Measurements from ENCODE around the gene PTPRN2. TPM values are rescaled to one million over a fixed set of nuclear protein-coding genes. Genes with fewer than 3 reads are reported as not detected.

Gene PTPRN2
- total and polyA plus RNA-seq, 9 of the 15 experiments (the other 6 are each of a cell fraction or from before 2014, with no cell fraction given): not detected

- no peak for TF ChIP-seq CREB3L1 (IDR thresholded peaks at IDR 0.05; ENCODE audit: borderline replicate concordance, low read depth)
- no peak for TF ChIP-seq RCOR1 (IDR thresholded peaks at IDR 0.05; ENCODE audit: borderline replicate concordance in 1 of 2, low read depth in 2 of 2, low read length in 2 of 2)
- no peak for TF ChIP-seq HNRNPLL (IDR thresholded peaks at IDR 0.05; ENCODE audit: low read depth, low read length, poor library complexity, severe bottlenecking)
These were observed 864.4 kb downstream of the PTPRN2 start (continued) for GRCh38 chr7:157723205-157723604.

- FAIRE-seq: no peak
- in situ Hi-C loops (cut with MboI): no loop called here
These were observed 865.2 kb downstream of the PTPRN2 start for GRCh38 chr7:157722137-157723060.

More at GRCh38 chr7:157722137-157723060, 865.2 kb downstream of the PTPRN2 start:
- ChIA-PET POLR2A (no interaction called here), CTCF (ENCODE audit: low intra/inter-chr PET ratio) (no interaction called here)
- no peak for ATAC-seq
- H3K9me3 ChIP-seq (replicated peaks; ENCODE audit: control insufficient read depth, insufficient read depth, low read depth, low read length): no peaks in the 10 kb centered on the region
- no peaks in the 10 kb centered on the region for H3K9me1 ChIP-seq (ENCODE audit: control insufficient read depth, insufficient read depth, low read length)
- H3K27me3 ChIP-seq (ENCODE audit: control insufficient read depth in 2 of 2, insufficient read depth in 2 of 2, low read length in 2 of 2): peaks cover 65 to 81% of the 10 kb centered on the region in 2 experiments
- peaks cover 0 to 8% of the 10 kb centered on the region in 2 experiments; a peak in 1 of 5 replicates for H3K4me1 ChIP-seq (replicated peaks in 1 of 2; ENCODE audit: control insufficient read depth in 2 of 2, insufficient read depth in 2 of 2, low read length in 2 of 2)
- peaks cover 17% of the 10 kb centered on the region; the same call in 1 of the 2 replicates for H4K20me1 ChIP-seq (replicated peaks; ENCODE audit: control insufficient read depth, insufficient read depth, low read length)
- DNase-seq (ENCODE audit: extremely low read depth in 1 of 4, low spot score in 3 of 4): no peak
- 2% methylated on average over 32 of the region's 32 CpGs for WGBS (ENCODE audit: insufficient coverage, low coverage, missing lambda C conversion rate)
- TF ChIP-seq CCNT2 (IDR thresholded peaks at IDR 0.05; ENCODE audit: borderline replicate concordance, extremely low read depth, insufficient read length, low read depth, low read length): no peak
- no peak for TF ChIP-seq ZNF644 (tag; IDR thresholded peaks at IDR 0.05; ENCODE audit: low read depth)
- no peak for TF ChIP-seq ARHGAP35 (IDR thresholded peaks at IDR 0.05; ENCODE audit: partially characterized antibody)
- TF ChIP-seq TCF7 (IDR thresholded peaks at IDR 0.05; ENCODE audit: borderline replicate concordance): no peak
- no peak for TF ChIP-seq KDM4B (IDR thresholded peaks at IDR 0.05; ENCODE audit: borderline replicate concordance in 2 of 2, low read depth in 1 of 2)
- no peak for TF ChIP-seq DPF2 (IDR thresholded peaks at IDR 0.05)
- TF ChIP-seq CTBP1 (IDR thresholded peaks at IDR 0.05; ENCODE audit: borderline replicate concordance): no peak
- TF ChIP-seq SUPT5H (IDR thresholded peaks at IDR 0.05): no peak
- no peak for TF ChIP-seq ZNF699 (CRISPR knock-in tag; IDR thresholded peaks at IDR 0.05; ENCODE audit: insufficient replicate concordance)
- no peak for TF ChIP-seq COPS2 (conservative IDR thresholded peaks at IDR 0.05)
- no peak for TF ChIP-seq ZNF347 (CRISPR knock-in tag; IDR thresholded peaks at IDR 0.05; ENCODE audit: low read depth)
- no peak overlapping the region for H3K4me3 ChIP-seq
- H3K9ac ChIP-seq (ENCODE audit: insufficient read depth in 1 of 2, low read depth in 2 of 2, low read length in 2 of 2): no peak overlapping the region
- H3K79me2 ChIP-seq (ENCODE audit: control insufficient read depth, insufficient read depth, low read length): no peaks in the 10 kb centered on the region
- no peaks in the 10 kb centered on the region for H3K36me3 ChIP-seq (ENCODE audit: control insufficient read depth, insufficient read depth, low read length)
- H3K4me2 ChIP-seq (ENCODE audit: insufficient read depth, low read length): no peak overlapping the region
- H3K27ac ChIP-seq (ENCODE audit: extremely low read depth, low read depth, low read length): no peak overlapping the region
- intact Hi-C loops (cut with micrococcal nuclease): no loop called here
- no TSS peak for BruUV-seq (replicated peaks)
- H2AFZ ChIP-seq (ENCODE audit: low read depth, low read length): no peak overlapping the region
